Limb (tissue), 2 donors: ENCODE data around the gene KLHL13.
"Not testable (repeated sequence)": the region's sequence is repeated elsewhere in the genome, so short reads cannot be mapped to it uniquely, and the experiment has no call there.

Experiments
- DNase-seq, 2 donors: peaks; one replicate each; pipeline ENCODE4 v3.0.0-alpha.2; 2016; ENCODE audit errors: extremely low spot score in 2 of 2

The KLHL13 gene

DNA sequence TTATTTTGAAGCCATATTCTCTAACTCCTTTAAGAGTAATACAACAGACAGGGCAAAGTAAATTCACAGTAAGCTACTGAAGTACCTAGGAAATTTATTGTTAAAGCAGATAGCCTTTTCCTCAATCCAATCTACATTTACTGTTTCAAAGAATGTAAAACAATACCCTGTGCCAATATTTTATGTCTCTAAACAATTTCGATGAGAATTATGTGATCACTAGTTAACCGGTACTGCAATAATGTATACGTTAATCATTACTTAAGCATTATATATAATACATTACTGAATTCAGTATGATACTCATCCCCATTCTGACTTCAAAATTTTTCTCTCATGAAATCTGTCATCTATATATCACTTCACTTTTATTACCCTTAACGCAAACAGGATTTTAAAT is 28.5 kb downstream of the KLHL13 start:
- DNase-seq, result no peak

DNA sequence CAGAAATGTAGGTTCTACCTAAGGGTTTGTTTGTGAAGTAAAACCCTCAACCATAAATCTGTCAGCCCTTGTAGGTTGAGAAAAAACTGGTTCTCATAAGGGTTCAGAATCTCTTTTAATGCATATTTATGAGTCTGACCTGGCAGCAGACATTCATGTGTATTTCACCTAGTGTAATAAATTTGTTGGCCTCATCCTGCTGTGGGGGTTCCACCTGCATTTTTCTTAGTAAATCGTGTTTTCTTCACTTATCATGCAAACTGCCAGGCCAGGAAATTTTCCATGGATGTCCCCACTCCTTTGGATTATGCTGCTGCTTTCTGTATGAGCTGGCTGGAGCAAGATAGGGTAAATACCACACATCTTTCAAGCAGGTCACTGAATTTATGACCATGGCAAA is 42.4 kb downstream of the KLHL13 start:
- DNase-seq, result no peak

DNA sequence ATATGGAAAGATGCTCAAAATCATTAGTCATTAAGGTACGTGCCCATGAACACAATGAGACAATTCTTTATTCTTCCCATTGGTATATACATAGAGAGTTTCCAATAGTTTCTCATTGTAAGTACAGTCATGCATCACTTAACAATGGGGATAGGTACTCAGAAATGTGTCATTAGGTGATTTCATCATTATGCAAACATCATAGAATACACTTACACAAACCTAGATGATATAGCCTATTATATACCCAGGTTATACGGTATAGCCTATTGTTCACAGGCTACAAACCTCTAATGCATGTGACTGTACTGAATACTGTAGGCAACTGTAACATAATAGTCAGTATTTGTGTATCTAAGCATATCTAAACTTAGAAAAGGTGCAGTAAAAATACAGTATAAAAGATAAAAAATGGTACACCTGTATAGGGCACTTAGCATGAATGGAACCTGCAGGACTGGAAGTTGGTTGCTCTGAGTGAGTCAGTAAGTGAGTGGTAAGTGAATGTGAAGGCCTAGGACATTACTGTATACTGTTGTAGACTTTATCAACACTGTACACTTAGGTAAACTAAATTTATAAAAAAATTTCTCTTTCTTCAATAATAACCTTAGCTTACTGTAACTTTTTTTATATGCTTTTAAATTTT is 49.6 kb downstream of the KLHL13 start:
- DNase-seq, result no peak

DNA sequence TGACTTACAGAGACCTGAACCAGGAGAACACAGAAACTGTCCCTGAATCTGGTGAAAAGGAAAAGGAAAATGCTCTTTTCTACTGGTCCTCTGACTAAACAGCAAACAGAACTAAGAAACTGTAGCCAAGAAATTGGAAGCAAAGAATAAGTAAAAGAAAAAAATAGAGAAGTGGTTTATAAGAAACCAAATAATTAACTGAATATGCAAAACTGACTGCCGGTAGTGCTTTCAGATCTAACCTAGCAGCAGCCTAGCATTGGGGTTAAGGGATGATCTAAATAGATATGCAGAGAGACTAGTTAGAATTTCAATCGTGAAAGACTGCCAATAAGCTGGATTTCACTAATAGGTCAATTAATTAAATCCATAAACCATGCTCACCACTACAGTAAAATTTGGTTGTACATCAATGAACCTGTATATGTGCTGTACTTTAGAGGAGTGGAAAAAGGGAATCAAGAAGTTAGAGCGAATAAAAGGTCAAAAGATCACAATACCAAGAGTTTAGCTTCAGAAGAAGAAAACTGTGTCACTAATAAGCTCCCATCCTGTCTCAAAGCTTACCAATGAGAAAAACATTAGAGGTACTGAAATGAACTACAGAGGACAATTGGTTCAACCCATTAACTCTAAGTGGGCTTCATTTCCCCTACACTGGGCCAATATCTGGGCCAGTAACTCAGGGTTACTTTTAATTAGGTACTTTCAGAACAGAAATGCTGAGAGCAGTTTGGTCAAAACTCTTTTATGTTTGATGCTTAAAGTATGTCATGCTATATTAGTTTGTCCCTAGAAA is 53.6 kb downstream of the KLHL13 start:
- no peak for DNase-seq

DNA sequence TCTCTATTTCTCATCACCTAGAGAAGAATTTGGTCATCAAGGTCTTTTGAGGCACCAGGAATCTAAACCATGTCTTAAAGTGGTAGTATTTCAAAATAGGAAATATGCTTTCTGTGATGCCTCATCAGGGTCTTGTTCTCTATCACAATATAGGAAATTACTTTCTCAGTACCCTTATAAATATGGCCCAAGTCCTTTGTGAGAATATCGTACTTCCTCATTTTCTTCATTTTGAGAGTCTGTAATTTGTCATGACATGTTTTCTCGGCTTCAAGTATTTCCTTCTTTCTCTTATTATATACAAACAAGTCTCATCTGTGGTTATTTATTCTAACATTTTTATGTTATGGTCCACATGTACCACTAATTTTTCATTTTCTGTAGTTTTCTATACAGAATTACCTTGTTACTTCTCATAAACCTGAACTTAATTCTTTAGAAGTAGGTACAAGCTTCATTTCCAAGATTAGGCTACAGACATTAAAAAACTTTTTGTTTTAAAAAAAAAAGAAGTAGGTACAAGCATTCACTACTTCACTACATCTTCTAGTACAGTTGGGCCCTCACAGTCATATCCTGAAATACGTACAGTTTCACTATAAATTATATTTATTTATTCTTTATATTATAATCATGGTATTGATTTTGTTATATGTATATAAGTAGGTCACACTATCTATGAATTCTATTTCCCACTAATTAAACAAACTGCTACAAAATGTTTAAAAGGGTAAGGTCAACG is 54.4 kb downstream of the KLHL13 start:
- no peak for DNase-seq

DNA sequence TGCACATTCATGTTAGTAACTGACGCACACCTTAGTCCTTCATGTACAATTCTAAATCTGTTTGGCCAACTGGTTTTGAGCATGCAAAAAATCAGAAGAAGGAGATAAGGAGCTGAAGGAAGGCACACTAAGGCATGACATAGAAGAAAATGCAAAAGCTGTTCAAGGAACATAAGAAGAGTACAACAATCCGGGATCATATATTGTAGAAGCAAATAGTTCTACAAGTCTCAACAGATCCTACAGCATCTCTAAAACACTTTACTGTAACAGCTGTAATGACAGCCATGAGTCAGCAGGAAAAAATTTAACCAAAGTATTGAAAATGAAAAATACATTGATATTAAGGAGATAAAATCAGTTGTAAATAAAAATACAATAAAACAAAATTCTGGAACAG is 57.7 kb downstream of the KLHL13 start:
- no peak for DNase-seq

DNA sequence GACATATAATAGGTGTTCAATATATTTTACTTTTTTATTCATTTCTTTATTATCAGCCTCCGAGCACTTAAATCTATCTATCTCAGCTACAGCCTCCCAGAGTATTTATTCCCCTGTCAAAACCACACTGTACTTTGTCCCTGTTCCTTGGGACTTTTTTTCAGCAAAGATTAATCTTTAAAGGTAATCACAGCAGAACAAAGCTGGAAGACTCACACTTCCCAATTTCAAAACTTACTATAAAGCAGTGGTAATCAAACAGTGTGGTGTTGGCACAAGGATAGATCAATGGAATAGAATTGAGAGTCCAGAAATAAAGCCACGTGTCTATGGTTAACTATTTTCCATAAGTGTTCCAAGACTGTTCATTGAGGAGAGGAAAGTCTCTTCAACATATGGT is 59.7 kb downstream of the KLHL13 start:
- no peak for DNase-seq

DNA sequence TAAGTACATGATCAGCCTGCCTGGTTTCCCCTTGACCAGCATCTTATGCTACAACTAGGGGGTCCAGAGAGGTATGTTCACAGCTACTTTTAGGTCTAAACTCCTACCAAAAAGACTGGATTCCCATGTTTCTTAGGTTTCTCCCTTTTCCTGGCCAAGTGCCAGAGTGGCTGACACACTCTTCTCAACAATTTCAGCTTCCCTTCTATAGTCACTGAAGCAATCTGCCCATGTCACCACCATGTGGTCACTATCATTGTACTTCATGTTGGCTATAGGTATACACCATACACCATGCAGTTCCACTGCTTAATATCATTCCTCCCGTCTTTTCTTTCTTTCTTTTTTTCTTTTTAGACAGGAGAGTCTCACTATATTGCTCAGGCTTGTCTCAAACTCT is 66.9 kb downstream of the KLHL13 start:
- no peak for DNase-seq

DNA sequence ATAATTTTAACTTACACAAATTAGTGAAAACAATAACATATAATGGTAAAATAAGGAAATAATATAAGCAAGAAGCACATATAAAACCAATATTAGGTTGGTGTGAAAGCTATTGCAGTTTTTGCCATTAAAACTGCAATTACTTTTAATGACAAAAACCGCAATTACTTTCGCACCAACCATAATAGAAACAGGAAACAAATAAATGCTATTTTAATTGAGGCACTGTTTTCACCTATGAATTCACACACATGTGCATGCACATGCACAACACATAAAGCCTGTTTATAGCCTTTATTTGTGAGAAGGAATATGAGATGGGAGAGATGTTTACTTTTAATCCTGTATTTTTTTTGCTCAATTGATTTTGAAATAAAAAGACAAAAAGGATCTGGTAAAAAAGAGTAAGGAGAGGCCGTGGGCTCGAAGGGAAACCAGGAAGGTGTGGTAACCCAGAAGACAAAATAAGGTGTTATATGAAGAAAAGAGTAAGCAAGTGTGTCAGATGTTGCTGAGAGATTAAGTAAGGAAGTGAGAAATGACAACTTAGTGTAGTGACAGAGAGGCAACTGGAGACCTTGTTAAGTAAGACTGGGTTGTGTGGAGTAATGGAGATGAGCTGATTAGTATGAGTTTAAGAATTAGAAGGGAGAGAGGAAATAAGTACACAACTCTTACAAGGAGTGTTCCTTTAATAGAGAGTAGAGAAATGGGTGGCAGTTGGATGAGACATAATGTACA is 69.0 kb downstream of the KLHL13 start:
- no peak for DNase-seq

DNA sequence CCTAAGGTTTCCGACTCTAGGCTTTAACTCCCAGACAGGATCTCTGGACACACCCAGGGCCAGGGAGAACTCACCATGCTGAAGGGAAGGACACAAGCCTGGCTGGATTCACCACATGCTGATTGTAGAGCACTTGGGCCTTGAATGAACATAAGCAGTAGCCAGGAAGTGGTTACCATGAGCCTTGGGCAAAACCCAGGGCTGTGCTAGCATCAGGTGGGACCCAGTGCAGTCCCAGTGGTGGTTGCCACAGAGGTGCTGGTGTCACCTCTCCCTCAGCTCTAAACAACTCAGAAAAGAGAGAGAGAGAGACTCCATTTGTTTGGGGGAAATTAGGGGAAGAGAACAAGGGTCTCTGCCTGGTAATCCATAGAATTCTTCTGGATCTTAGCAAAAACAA is 77.0 kb downstream of the KLHL13 start:
- DNase-seq, result no peak

DNA sequence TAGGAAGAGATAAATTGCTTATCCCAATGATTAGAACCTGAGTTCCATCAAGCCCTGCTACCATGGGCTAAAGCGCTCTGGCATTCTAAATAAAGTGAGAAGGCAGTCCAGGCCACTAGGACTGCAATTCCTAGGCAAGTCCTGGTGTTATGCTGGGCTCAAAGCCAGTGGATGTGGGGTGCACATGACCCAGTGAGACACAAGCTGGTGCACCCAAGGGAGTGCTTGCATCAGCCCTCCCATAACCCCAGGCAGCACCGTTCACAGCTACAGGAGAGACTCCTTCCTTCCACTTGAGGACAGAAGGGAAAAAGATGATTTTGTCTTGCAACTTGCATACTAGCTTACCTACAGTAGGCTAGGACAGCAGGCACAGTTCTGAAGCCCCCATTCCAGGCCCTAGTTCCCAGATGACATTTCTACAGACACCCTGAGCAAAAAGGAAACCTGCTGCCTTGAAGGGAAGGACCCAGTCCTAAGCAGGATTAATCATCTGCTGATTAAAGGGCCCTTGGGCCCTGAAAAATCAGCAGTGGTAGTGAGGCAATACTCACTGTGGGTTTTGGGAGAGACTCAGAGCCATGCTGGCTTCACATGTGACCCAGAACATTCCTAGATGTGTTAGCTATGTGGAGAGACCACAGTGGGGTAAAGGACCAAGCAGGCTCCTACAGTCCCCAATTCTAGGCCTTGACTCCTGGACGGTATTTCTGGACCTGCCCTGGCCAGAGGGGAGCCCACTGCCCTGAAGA is 77.8 kb downstream of the KLHL13 start:
- DNase-seq, result no peak

DNA sequence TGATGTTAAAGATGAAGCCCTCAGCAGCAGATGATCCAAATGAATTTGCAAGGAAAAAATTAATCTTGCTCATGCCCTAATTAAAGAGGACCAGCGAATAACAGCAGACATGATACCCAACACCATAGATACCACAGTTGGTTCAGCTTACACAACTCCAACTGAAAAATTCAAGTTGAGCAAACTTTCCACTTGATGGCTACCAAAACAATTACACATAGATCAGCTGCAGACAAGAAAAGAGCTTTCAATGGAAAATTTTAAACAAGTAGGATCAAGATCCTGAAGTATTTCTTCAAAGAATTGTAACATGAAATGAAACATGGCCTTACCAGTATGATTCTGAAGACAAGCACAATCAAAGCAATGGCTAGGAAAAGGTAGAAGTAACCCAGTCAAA is 90.0 kb downstream of the KLHL13 start:
- DNase-seq, result no peak

DNA sequence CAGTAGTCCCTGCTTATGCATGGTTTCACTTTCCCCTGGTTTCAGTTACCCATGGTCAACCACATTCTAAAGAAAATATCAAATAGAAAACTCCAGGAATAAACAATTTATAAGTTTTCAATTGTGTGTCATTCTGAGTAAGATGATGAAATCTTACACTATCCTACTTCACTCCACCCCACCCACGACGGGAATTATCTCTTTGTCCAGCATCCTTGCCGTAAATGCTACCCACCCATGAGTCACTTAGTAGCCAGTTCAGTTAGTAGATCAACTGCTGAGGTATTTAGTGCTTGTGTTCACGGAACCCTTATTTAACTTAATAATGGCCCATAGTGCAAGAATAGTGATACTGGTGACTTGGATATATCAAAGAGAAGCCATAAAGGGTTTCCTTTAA is 91.4 kb downstream of the KLHL13 start:
- no peak for DNase-seq

DNA sequence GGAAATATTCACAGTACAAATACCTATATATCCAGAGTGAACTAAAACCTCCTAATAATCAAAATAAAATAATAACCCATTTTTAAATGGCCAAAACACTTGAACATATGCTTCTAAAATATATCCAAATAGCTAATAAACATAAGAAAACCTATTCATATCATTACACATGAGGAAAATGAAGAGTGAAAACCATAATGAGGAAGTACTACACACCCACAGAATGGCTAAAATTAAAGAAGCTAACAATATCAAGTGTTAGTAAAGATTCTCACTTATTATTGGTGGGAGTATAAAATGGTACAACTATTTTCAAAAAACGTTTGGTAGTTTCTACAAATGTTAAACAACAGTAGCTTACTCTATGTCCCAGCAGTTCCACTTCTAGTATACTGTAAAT is 92.1 kb downstream of the KLHL13 start:
- no peak for DNase-seq

DNA sequence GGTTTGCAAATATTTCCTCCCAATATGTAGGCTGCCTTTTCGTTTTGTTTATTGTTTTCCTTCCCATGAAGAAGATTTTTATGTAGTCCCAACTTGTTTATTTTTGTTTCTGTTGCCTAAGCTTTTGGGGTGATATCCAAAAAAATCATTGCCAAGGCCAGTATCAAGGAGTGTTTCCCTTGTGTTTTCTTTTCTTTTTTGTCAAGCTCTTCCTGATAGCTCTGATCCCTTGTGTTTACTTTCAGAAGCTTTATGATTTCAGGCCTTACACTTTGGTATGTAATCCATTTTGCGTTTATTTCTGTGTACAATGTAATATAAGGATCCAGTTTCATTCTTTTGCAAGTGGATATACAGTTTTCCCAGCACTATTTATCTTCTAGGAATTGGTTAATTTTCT is 93.9 kb downstream of the KLHL13 start:
- no peak for DNase-seq

DNA sequence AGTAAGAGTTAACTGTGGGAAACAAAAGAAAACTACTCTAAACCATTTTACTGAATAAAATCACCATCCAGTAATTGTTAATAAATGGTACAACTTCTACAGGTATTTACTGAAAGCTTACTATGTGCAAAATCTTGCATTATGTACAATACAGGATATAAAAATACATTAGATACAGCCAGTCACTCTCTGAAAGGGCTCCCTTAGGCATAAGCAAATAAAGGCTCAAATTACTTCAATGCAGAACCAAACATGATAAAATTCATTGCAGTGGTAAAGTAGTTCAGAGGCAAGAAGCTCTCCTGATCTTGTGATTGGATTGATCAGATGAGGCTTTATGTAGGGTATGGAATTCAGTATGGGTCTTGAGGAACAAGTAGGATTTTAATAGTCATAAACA is 100.2 kb downstream of the KLHL13 start:
- DNase-seq, result no peak

DNA sequence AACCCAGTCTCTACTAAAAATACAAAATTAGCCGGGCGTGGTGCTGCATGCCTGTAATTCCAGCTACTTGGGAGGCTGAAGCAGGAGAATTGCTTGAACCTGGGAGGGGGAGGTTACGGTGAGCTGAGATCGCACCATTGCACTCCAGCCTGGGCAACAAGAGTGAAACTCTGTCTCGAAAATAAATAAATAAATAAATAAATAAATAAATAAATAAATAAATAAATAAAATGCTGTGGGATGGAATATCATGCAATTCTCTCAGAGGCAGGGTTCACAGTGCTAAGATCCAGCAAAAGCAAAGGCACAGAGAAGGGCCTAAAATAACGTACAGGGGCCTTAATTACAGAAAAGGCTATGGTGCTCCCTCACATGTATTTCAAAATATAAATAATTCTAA is 114.2 kb downstream of the KLHL13 start:
- DNase-seq, result not testable (repeated sequence)

DNA sequence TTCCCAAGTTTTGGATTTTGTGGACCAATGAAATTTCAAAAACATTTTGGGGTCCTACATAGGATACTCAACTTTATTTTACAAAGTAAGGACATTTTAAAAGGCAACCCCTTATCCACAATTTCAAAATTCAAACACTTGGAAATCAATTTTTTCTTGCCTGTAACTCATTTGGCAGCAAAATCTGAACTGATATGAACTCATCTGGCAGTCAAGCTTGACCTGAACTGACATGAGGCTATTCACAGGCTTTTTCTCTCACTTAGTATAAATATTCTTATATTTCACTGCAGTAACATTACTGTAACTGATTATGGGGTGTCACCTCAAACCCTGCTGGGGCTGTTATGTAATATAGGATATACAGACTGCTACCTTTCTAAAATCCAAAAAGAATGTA is 116.1 kb downstream of the KLHL13 start:
- no peak for DNase-seq

DNA sequence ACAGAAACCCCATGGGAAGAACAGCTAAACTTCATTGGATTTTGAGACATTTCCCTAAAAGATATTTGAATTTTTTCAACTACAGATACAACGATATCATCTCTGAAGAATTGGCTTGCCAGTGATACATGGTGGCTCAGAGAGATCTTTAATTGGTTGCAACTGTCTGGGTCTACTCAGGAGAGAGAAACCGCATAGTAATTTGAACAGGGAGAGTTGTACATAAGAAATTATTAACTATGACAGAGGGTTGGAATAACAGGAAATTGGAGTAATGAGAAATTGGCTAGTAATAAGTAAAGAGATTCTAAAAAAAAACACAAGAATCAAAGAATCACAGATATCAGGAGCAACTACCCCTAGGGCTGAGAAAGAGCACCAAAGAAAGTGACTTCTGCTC is 118.4 kb downstream of the KLHL13 start:
- DNase-seq, result no peak

DNA sequence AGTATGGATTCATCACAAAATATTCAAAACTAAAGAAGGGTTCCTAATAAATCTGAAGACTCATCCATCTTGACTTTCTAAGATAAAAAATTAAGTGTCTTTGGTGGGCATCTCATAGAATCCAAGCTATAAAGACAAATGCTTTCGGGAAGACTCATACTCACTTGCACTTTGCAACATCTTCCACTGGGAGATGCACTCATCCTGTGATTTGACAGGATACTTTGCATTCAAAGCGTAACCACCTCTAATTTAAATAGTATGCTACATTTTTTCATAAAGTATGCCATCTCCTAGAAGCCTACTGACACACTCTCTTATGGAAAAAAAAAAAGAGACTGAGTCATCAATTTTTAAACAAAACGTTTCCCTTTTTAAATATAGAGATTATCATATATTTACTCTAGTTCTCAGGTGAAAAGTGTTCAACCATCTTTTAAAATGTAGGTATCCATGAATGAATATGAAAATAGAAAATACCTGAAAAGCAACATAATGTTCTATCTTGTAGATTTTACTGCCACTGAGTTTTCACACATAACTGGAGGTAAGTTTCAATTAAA is 119.6 kb downstream of the KLHL13 start:
- no peak for DNase-seq

DNA sequence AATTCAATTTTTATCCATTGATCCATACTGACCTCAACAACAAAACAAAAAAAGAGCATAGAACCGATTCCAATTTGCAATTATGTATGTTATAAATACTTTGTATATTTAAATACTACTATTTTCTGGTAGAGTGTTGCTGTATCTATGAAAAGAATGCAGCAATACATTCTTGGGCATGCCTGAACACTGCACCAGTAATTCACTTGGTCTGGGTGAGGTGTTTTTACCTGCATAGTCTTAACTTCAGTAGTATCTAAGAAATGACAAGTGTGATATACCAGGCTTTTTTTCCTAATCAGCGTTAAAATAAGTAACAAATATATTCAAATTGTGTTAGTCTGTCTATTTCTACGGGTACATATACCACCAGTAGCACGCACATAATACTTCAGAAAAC is 120.2 kb downstream of the KLHL13 start:
- no peak for DNase-seq
